Upper lobe of right lung (tissue), 1 donor: Measurements from ENCODE around the gene MIPEP. TPM values are rescaled to one million over a fixed set of nuclear protein-coding genes. Genes with fewer than 3 reads are reported as not detected.

Experiments
- ATAC-seq: fragments of 200-7000 bp; cut with Tn5 transposase; one replicate; pipeline ENCODE4 v1.9.1; 2020; ENCODE audit warnings: mild to moderate bottlenecking, moderate library complexity
- DNase-seq: peaks from one replicate; pipeline ENCODE4 v3.0.0-alpha.2; 2020
- H3K27ac ChIP-seq: fragments of 200-600 bp; one replicate; pipeline ENCODE4 v1.8.0; 2022
- H3K27me3 ChIP-seq: fragments of 200-600 bp; one replicate; pipeline ENCODE4 v1.8.0; 2022; ENCODE audit warnings: mild to moderate bottlenecking
- H3K36me3 ChIP-seq: fragments of 200-600 bp; one replicate; pipeline ENCODE4 v1.8.0; 2022
- H3K4me1 ChIP-seq: fragments of 200-600 bp; one replicate; pipeline ENCODE4 v1.8.0; 2022
- H3K4me3 ChIP-seq: fragments of 200-600 bp; one replicate; pipeline ENCODE4 v1.8.0; 2022; ENCODE audit warnings: mild to moderate bottlenecking
- H3K9me3 ChIP-seq: fragments of 200-600 bp; one replicate; pipeline ENCODE4 v1.8.0; 2022
- intact Hi-C: fragments of 100-400 bp; cut with DNase I; formaldehyde crosslinking; loops from one replicate; pipeline ENCODE4 v1.11.0; 2022
- long read RNA-seq: library from polyadenylated mRNA; unstranded; transcript quantifications from one replicate; pipeline ENCODE4 v2.0.0, GENCODE V29; 2021
- total RNA-seq: library from RNA; stranded (reverse); fragmentation: NEBNext Ultra II Directional; extraction: Animal tissue kit (Norgen Biotek cat#: 25700); gene quantifications from one replicate; pipeline ENCODE4 v1.2.1, GENCODE V29; 2021
- TF ChIP-seq, protein P1 (sequence below): fragments of 200-600 bp; IDR thresholded peaks from one replicate; pipeline ENCODE4 v1.8.0; 2022; ENCODE audit warnings: antibody characterized with exemption
- donor health status: DM: no; HTN: yes; CAD: no; lungs with severe emphysema.

The MIPEP gene
- 13.3 TPM for total RNA-seq
- long read RNA-seq, transcript MIPEP-201 (19 exons, 2,400 nt): major isoform, 15 of 20 reads
- long read RNA-seq, partial matches to known transcripts: 2 of 20 reads
- long read RNA-seq, other reads (novel, unspliced or antisense): 3 of 20 reads

DNA sequence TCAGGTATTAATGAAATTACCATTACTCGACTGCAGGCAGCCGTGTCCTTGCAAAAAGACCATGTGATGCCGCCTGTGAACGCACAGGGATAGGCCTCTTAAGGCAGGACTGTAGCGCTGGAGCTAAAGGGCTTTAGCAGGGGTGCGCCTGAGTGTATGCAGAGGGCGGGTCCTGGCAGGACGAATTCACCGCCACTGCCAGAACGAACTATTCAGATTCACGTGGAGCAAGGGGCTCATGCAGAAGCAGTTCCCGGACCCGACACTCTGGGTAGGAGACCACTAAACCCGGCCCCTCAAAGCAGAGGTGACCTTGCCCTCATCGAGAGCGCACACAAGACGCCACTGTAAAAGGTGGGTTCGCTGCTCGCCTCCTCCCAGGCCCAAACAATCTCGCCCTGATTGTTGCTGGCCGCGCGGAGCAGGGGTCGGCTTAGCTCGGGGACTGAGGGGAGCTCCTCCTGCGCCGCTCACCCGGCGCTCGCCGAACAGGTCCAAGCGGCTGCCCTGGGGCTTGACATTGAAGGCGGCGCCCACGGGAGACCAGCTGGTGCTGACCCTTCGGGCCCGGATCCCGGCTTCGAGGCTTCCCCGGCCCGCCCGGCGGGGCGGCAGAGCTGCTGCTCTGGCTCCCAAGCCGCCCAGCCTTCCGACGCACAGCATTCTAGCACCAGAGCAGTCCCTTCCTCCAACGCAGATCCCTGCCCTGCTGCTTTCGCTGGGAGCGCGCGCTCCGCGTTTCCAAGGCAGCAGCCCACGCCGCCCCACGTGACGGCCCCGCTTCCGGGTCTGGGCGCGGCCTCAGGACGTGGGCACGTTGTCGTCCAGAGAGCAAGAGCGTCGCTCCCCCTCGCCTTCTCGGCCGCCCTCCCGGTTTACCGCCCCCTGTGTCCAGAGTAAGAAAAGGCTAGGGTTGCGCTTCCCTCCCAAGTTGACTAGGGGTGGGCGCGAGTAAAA, at the start of gene MIPEP:
Gene MIPEP (minus strand): TSS at position 743 of the 957 bp plus-strand sequence. CDS start 80 bp downstream, at position 663.
- Histone ChIP-seq H3K27me3 (no peaks in the 10 kb centered on the region), H3K9me3 (no peaks in the 10 kb centered on the region), H3K4me3 (peak within 1 kb of the TSS; percentile 86), H3K27ac (peak within 1 kb of the TSS; percentile 91), H3K4me1 (peaks cover 16% of the 10 kb centered on the region), H3K36me3 (peaks cover 13% of the 10 kb centered on the region)
- TF ChIP-seq, protein P1, sequence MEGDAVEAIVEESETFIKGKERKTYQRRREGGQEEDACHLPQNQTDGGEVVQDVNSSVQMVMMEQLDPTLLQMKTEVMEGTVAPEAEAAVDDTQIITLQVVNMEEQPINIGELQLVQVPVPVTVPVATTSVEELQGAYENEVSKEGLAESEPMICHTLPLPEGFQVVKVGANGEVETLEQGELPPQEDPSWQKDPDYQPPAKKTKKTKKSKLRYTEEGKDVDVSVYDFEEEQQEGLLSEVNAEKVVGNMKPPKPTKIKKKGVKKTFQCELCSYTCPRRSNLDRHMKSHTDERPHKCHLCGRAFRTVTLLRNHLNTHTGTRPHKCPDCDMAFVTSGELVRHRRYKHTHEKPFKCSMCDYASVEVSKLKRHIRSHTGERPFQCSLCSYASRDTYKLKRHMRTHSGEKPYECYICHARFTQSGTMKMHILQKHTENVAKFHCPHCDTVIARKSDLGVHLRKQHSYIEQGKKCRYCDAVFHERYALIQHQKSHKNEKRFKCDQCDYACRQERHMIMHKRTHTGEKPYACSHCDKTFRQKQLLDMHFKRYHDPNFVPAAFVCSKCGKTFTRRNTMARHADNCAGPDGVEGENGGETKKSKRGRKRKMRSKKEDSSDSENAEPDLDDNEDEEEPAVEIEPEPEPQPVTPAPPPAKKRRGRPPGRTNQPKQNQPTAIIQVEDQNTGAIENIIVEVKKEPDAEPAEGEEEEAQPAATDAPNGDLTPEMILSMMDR: peak; percentile 83
- ATAC-seq (peak; percentile 98), DNase-seq (peak; percentile 98)
- intact Hi-C loops: no loop called here

DNA sequence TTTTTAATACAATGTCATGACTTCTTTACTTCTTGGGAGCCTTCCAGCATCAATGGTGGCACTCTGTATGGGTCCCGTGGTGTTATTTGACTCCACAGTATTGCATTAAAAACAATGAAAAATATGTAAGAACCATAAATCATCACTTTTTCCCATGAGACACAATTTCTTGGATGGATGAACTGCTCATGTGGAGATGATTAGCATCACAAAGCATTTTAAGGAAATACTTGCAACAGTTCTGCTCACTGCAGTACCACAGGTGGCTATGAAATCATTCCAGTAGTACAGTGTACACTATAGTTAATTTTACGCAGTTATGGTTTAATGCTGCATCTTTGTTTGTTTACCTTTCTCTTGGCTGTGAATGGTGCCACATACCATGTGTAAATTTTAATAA, 45.3 kb upstream of the MIPEP start:
- no peak for ATAC-seq
- TF ChIP-seq, protein P1: no peak
- Histone ChIP-seq H3K4me1 (no peaks in the 10 kb centered on the region), H3K27me3 (peaks cover 11% of the 10 kb centered on the region), H3K4me3 (no peak overlapping the region), H3K36me3 (no peaks in the 10 kb centered on the region), H3K9me3 (no peaks in the 10 kb centered on the region), H3K27ac (no peak overlapping the region)
- intact Hi-C loops: no loop called here
- no peak for DNase-seq

DNA sequence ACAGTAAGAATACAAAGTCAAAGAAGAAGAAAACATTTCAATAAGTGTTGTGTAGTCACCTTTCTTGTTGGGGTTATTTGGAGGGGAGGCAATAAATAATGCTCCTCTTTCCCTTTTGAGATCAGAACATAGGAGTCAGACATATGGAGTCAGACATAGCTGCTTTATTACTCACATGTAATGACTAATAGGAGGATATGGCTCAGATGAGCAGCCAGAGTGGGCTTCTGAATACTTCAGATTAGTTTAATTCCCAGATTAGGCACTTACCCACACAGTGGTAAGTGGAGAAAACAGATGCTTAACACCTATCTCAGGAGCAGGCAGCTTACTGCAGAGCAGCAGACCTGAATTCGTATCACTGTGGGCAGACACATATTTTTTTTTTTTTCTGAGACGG, 39.8 kb upstream of the MIPEP start:
- Histone ChIP-seq H3K4me3 (no peak overlapping the region), H3K9me3 (no peaks in the 10 kb centered on the region), H3K4me1 (no peaks in the 10 kb centered on the region), H3K27me3 (no peaks in the 10 kb centered on the region), H3K36me3 (no peaks in the 10 kb centered on the region), H3K27ac (no peak overlapping the region)
- intact Hi-C loops: loop anchor here (10.0 kb wide), 1 partner anchor 296 kb away; no protein-coding TSS in a partner anchor
- TF ChIP-seq, protein P1: no peak
- ATAC-seq: no peak
- DNase-seq: no peak

DNA sequence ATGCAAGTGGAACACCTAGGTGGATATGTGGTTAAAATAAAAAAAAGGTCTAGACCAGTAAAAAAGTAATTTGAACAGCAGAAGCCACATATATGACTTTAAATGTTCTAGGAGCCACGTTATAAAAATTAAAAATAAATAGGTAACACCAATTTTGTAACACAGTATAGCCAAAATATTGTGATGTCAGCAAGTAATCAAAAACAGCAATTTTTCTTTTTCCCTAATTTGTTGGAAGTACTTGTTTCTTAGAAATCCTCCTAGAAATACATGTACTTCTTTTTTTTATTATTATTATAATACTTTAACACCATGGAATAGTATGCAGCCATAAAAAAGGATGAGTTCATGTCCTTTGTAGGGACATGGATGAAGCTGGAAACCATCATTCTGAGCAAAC, 33.8 kb upstream of the MIPEP start:
- no peaks in the 10 kb centered on the region for H3K9me3 ChIP-seq
- intact Hi-C loops: loop anchor here (10.0 kb wide), 1 partner anchor 302 kb away; no protein-coding TSS in a partner anchor
- no peaks in the 10 kb centered on the region for H3K36me3 ChIP-seq
- no peak overlapping the region for H3K27ac ChIP-seq
- H3K4me1 ChIP-seq: peaks cover 5% of the 10 kb centered on the region
- no peaks in the 10 kb centered on the region for H3K27me3 ChIP-seq
- DNase-seq: no peak
- no peak for ATAC-seq
- H3K4me3 ChIP-seq: no peak overlapping the region
- TF ChIP-seq, protein P1: no peak

DNA sequence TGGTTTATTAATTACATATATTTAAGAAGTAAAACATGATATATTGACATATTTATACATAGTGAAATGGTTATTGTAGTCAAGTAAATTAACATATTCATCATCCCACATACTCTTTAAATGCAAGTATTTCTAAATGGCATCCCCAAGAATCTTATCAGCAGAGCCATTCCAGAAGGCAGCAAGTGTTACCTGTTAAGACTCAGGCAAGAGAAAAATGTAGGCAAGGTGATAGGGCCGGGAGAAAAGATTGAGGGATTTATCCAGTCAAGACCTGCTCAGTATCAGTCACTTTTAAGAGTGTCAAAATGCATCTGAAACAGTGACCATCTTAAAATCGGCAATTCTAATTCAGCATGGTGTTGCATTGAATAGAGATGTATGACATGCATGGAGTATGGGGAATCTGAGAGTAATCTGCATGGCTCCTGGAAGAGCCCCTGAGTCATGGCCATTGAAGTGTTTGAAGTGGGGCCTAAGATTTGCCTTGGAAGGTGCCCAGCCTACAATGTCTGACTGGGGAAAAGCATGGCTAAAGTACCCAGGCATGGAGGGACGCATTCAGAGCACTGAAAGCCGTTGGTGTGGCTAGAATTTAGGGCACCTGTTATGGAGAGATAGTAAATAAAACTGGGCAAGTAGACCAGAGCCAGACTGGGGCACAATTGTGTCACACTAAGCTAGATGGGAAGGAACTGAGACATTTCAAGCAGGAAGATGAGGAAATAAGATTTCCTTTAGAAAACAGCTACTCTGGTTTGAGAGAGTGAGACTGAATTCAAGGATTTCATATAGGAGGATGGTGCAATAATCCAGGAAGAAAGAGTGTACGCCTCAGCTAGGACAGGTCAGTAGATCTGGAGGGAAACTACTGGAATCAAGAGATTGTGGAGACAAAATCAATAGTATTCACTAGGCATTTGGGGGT, 33.1 kb upstream of the MIPEP start:
- H3K36me3 ChIP-seq: no peaks in the 10 kb centered on the region
- H3K27me3 ChIP-seq: no peaks in the 10 kb centered on the region
- ATAC-seq (peak; percentile 93), DNase-seq (peak; percentile 58)
- intact Hi-C loops: loop anchor here (10.0 kb wide), 1 partner anchor 303 kb away; no protein-coding TSS in a partner anchor
- no peak overlapping the region for H3K4me3 ChIP-seq
- H3K9me3 ChIP-seq: no peaks in the 10 kb centered on the region
- H3K27ac ChIP-seq: peak overlapping the region; percentile 45
- TF ChIP-seq, protein P1: no peak
- H3K4me1 ChIP-seq: peaks cover 5% of the 10 kb centered on the region
